GM18867 (cell line): ENCODE measurements around the gene RAB11FIP3.
"Not testable (repeated sequence)": the region's sequence is repeated elsewhere in the genome, so short reads cannot be mapped to it uniquely, and the experiment has no call there.

Source experiments
- ATAC-seq: cut with Tn5 transposase; IDR thresholded peaks from one replicate; pipeline ENCODE4 v1.9.1; 2021; ENCODE audit warnings: mild to moderate bottlenecking, moderate library complexity; ENCODE audit not compliant: unreplicated experiment

RAB11FIP3 gene

DNA sequence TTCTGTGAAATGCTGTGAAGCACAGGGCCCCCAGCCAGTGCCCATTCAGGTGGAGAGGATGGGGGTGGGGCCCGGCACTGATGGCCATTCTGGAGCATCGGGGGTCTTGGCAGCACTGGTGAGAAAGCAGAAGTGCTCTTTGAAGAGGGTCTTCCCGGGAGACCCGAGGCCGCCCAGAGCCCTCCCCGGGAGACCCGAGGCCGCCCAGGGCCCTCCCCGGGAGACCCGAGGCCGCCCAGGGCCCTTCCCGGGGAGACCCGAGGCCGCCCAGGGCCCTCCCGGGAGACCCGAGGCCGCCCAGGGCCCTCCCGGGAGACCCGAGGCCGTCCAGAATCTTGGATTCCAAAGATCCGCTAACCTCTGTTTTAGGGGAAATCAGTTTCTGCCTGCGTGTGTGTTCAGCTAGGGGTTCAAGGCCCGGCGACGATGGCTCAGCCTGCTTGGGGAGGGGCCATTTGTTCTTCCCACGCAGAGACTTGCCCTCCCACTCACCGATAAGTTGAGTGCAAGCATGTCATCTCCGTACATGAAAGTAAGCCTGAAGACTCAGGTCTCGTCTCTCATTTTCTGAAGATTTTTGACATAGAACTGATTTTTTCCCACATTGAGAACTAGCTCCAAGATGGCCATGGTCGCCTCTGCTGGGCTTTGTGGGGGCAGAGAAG, 66.9 kb downstream of the RAB11FIP3 start:
- no peak for ATAC-seq

DNA sequence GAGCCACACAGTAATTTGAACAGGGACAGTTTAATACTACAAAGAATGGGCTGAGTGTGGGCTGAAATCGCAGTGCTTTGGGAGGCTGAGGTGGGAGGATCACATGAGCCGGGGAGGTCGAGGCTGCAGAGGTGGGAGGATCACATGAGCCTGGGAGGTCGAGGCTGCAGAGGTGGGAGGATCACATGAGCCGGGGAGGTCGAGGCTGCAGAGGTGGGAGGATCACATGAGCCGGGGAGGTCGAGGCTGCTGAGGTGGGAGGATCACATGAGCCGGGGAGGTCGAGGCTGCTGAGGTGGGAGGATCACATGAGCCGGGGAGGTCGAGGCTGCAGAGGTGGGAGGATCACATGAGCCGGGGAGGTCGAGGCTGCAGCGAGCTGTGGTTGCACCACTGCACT, 69.2 kb downstream of the RAB11FIP3 start:
- ATAC-seq = not testable (repeated sequence)

DNA sequence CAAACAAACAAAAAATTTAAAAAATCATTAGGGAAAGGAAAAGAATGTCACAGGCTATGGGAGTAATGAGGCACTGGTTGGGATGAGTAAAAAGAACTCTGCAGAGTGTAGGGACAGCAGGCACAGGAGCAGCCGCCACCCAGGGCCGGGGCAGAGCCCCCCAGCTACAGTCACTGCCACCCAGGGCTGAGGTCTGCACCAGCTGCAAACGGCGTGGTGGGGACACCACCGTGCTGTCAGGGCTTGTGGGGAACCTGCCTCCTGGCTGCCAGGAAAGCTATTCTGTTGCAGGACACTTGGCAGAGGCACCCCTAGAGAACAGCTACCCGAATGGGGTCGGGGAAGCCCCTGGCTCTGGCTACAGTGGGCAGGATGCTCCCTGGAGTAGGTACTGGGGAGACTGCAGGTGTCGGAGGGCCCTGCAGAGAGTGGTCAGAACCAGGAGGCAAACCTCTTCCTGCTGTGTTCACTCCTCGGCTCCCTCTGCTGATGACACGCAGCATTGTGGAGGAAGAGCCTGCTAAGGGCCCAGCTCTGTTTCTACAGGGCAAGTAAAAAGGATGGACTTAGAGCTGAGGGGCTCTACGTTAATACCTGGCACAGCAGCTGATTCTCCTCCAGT, 69.8 kb downstream of the RAB11FIP3 start:
- no peak for ATAC-seq

DNA sequence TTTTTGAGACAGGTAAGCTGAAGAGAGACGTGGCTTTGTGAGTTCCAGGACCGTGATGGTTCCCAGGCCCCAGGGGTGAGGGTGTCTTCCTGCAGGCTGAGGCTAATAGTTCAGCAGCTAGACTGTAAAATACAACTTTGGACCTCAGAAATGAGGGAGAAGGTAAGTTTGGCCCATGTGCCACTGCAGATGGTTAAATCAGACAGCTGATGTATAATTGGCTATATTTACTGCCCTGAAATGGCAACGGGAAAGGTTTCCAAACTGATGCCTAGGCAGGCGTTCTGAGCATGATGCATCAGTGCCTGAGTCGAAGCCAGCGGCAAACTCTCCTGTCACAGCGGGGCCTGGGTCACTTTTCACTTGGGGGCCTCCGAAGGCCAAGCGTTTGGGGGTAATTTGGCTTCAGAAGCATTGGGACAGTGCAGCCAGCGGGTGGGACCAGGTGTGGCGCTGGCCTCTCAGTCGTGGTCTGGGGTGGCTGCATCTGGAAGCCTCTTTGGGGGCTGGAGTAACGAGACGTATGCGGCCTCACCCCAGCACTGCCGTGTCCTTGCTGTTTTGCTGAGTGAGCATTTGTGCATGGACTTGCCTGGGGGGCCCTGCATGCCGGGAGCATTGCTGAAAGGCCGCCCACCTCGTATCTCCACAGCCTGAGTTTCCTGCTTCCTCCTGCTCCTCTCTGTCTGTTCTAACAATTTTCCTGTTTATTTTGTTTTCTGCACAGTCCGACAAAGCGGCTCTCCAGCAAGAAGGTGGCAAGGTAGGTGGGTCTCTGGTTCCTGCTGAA, 70.8 kb downstream of the RAB11FIP3 start:
- no peak for ATAC-seq

DNA sequence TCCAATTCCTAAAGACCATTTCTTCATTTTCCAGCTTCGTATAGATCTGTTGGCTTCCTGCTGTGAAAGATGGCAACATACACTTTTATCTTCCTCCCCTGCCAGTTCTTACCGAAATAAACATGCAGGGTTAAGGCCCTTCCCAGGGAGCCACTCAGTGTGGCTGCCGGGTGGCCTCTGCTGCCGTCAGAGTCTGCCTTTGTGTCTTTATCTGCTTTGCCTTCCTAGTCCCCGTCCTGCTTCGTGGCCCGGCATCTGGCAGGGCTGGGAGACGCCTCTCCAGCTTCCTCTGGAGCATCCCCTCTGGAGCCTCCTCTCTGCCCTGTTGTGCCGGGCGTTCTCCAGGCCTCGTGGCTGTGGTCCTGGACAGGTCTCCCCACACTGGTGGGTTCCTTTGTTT, 71.8 kb downstream of the RAB11FIP3 start:
- ATAC-seq = no peak

DNA sequence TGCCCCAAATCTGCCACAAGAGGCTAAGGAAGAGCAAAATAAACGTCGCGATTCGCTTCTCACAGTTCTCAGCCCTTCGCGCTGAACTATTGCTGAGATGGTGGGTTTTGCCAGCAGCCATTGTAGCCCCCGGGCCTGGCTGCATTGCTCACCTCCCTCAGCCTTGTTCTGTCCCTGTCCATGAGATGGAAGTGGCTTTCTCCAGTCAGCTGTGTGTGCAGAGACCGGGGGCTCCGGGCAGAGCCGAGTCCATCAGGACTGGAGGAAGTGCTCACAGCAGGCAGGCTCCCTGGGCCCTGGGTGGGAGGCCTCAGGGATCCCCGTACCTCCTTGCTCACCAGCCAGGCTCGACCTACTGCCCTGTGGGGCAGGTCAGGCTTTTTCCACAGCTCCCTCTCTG, 74.5 kb downstream of the RAB11FIP3 start:
- ATAC-seq = no peak

- no peak for ATAC-seq
Observed at GRCh38 chr16:500709-501108, 75.3 kb downstream of the RAB11FIP3 start.

DNA sequence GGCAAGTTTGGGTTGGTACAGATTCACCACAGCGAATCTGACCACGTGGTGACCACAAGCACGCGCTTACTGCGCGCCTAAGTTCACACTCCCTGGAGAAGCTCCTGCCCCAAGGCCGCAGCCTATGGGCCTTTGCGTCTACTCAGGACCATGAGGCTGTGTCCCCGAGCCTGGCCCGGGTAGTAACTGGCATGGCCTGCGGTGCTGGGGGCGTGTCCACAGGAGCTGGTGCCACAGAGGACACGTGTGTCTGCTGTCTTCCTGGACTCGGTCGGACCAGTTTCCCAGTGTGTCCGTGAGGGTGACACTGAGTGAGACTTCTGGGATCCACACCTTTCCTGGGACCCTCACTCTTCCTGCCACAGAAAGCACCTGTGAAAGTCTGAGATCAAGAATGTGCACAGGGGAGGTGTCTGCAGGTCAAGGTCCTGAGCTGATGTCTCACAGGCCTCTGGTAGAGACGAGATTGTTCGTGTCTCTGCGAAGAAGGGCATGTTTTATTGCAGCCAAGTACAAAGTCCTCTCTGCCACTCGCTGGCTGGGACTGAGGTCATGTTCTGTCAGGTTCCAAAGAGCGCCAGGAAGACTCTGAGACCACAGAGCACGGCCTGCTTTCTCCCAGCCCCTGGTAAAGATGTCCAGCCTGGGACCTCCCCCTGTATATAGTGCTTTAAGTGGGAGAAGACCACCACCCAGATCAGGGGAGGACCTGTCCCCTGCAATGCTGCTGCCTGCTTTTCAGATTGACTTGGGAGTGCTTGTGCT, 76.9 kb downstream of the RAB11FIP3 start:
- ATAC-seq = no peak

GRCh38 chr16:503150-504071, 78.0 kb downstream of the RAB11FIP3 start:
- no peak for ATAC-seq

- ATAC-seq = no peak
Observed at GRCh38 chr16:505479-506245, 80.2 kb downstream of the RAB11FIP3 start.

DNA sequence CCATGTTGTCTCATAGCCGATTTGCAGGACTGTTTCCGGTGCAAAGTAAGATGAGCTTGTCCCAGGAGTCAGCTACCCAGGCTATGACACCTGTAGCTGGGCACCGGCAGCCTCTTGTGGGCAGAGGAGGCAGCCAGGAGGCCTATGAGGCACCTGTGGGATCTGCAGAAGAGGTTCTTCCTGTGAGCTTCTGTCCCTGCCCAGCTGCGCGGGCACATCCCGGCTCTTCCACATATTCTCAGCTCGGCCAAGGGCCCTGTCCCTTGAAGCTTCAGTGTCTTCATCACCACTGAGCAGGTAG, 80.7 kb downstream of the RAB11FIP3 start:
- ATAC-seq = no peak

- ATAC-seq = not testable (repeated sequence)
Observed at GRCh38 chr16:507527-507926, 82.1 kb downstream of the RAB11FIP3 start.

GRCh38 chr16:507996-508395, 82.5 kb downstream of the RAB11FIP3 start:
- ATAC-seq = no peak

DNA sequence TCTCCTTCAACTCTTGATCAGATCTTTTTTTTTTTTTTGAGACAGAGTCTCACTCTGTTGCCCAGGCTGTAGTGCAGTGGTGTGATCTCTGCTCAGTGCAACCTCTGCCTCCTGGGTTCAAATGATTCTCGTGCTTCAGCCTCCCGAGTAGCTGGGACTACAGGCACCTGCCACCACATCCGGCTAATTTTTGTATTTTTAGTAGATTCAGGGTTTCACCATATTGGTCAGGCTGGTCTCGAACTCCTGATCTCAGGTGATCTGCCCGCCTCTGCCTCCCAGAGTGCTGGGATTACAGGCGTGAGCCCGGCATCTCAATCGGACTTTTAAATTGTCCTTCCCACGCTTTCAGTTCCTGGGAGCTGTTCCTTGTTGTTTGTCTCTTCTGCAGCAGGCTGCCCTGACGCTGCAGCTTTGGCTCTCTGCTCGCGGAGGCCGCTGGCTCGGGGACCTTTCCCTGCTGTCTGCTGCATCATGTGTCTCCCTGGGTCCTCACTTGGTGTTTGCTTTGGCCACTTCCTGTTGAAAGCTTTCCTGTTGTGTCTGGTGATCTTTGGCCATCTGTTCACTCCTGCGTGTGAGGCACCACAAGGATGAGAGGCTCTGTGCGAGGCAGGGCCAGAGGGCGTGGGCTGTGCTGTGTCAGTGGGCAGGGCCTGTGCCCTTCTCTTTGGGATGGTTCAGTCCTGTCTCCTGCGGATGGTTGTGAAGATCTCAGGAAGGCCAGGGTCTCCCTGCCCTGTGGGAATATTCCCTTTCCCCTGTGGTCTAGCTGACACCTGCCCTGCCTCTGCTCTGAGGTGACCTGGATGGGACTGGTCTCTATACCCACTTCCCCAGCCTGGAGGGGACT, 83.7 kb downstream of the RAB11FIP3 start:
- ATAC-seq = no peak

DNA sequence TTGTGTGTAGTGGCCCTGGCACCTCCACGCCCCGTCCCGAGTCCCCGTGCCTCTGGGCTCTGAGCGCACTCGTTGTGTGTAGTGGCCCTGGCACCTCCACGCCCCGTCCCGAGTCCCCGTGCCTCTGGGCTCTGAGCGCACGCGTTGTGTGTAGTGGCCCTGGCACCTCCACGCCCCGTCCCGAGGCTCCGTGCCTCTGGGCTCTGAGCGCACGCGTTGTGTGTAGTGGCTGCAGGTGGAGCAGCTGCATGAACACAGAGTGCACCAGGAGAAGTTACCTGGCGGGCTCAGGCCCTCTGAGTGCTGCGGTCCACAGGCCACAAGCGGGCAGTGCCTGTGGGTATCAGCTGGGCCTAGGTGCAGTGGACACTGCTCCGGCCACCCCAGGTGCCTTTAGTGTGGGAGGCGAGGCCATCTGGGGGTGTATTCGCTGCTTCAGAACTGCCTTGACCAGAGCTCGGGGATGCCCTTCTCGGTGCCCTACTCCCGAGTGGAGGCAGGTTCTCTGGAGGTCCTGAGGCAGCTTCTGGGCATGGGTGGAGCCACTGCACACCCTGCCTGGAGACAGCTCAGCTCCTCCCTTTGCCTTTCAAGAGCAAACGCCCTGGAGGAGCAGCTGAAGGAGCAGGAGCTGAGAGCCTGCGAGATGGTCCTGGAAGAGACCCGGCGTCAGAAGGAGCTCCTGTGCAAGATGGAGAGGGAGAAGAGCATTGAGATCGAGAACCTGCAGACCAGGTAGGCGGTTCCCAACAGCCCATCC, 84.8 kb downstream of the RAB11FIP3 start:
- ATAC-seq = no peak

DNA sequence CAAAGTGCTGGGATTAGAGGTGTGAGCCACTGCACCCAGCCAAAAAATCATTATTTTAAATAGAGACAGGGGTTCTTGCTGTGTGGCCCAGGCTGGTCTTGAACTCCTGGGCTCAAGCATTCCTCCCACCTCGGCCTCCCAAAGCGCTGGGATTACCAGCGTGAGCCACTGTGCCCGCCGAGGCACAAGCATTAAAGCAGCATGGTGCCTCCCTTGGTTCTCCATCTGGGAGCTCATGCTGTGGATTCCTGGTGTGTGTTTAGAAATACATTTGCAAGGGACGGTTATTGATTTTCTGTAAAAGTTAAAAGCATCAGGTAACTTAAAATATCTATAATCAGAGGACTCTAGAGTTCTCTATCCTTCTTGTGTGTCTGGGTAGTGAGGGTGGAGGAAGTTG, 87.4 kb downstream of the RAB11FIP3 start:
- no peak for ATAC-seq

GRCh38 chr16:513950-514349, 88.5 kb downstream of the RAB11FIP3 start:
- no peak for ATAC-seq
